HCT116 (cell line): ENCODE data around the gene ADRA2A.

Experiments
- CEBPB ChIP-seq: IDR thresholded peaks from 2 replicates; pipeline ENCODE4 v1.6.1; 2012; ENCODE audit warnings: low read depth
- JUND ChIP-seq: IDR thresholded peaks from 2 replicates; pipeline ENCODE4 v1.6.1; 2012
- SIN3A ChIP-seq: IDR thresholded peaks from 2 replicates; pipeline ENCODE4 v1.6.1; 2012; ENCODE audit warnings: low read depth
- SRF ChIP-seq: IDR thresholded peaks from 2 replicates; pipeline ENCODE4 v1.6.1; 2012; ENCODE audit warnings: low read depth
- TF ChIP-seq, protein P1 (sequence below), 3 experiments: fragments of 200-600 bp in 1 of 3; sonication (generic) in 1 of 3; IDR thresholded peaks in 2 of 3; conservative IDR thresholded peaks in 1 of 3; 2 replicates each; pipeline ENCODE4 v1.5.1; 2012 to 2017; ENCODE audit warnings: low read depth in 2 of 3, low read length in 2 of 3, antibody characterized with exemption in 1 of 3, borderline replicate concordance in 1 of 3, control low read depth in 1 of 3, mild to moderate bottlenecking in 1 of 3, mixed read lengths in 1 of 3, mixed run types in 1 of 3, moderate library complexity in 1 of 3; ENCODE audit not compliant: insufficient read depth in 1 of 3
- TF ChIP-seq, protein P2 (sequence below): IDR thresholded peaks from 2 replicates; pipeline ENCODE4 v1.6.1; 2012

- TF ChIP-seq JUND (no peak), CEBPB (no peak), SRF (no peak), SIN3A (no peak)
- TF ChIP-seq, protein P1, sequence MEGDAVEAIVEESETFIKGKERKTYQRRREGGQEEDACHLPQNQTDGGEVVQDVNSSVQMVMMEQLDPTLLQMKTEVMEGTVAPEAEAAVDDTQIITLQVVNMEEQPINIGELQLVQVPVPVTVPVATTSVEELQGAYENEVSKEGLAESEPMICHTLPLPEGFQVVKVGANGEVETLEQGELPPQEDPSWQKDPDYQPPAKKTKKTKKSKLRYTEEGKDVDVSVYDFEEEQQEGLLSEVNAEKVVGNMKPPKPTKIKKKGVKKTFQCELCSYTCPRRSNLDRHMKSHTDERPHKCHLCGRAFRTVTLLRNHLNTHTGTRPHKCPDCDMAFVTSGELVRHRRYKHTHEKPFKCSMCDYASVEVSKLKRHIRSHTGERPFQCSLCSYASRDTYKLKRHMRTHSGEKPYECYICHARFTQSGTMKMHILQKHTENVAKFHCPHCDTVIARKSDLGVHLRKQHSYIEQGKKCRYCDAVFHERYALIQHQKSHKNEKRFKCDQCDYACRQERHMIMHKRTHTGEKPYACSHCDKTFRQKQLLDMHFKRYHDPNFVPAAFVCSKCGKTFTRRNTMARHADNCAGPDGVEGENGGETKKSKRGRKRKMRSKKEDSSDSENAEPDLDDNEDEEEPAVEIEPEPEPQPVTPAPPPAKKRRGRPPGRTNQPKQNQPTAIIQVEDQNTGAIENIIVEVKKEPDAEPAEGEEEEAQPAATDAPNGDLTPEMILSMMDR (IDR thresholded peaks at IDR 0.05 in 2 of 3, conservative IDR thresholded peaks at IDR 0.05 in 1 of 3; ENCODE audit: borderline replicate concordance in 1 of 3, insufficient read depth in 1 of 3, low read depth in 2 of 3, low read length in 2 of 3): no peak
- TF ChIP-seq, protein P2, sequence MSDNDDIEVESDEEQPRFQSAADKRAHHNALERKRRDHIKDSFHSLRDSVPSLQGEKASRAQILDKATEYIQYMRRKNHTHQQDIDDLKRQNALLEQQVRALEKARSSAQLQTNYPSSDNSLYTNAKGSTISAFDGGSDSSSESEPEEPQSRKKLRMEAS: no peak
Measured at GRCh38 chr10:111123883-111124282, 47.1 kb downstream of the ADRA2A start.
